Left renal pelvis (tissue), 4 donors: Measurements from ENCODE around the gene C1QTNF3. TPM values are rescaled to one million over a fixed set of nuclear protein-coding genes. Genes with fewer than 3 reads are reported as not detected.
"Not testable (repeated sequence)": the region's sequence is repeated elsewhere in the genome, so short reads cannot be mapped to it uniquely, and the experiment has no call there.

Source experiments
- DNase-seq, 4 donors: peaks; one replicate each; pipeline ENCODE4 v3.0.0-alpha.2; 2013; ENCODE audit warnings: low read depth in 4 of 4, low spot score in 3 of 4
- polyA plus RNA-seq, 4 donors: library from polyadenylated mRNA; unstranded; fragments of 120-200 nt; gene quantifications; one replicate each; pipeline ENCODE4 v1.2.1, GENCODE V29; 2013; ENCODE audit not compliant: insufficient read length in 4 of 4

The C1QTNF3 gene, protein sequence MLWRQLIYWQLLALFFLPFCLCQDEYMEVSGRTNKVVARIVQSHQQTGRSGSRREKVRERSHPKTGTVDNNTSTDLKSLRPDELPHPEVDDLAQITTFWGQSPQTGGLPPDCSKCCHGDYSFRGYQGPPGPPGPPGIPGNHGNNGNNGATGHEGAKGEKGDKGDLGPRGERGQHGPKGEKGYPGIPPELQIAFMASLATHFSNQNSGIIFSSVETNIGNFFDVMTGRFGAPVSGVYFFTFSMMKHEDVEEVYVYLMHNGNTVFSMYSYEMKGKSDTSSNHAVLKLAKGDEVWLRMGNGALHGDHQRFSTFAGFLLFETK
- 10 to 100 TPM; 42.5 to 71.6 (median 55.0) TPM for polyA plus RNA-seq

DNA sequence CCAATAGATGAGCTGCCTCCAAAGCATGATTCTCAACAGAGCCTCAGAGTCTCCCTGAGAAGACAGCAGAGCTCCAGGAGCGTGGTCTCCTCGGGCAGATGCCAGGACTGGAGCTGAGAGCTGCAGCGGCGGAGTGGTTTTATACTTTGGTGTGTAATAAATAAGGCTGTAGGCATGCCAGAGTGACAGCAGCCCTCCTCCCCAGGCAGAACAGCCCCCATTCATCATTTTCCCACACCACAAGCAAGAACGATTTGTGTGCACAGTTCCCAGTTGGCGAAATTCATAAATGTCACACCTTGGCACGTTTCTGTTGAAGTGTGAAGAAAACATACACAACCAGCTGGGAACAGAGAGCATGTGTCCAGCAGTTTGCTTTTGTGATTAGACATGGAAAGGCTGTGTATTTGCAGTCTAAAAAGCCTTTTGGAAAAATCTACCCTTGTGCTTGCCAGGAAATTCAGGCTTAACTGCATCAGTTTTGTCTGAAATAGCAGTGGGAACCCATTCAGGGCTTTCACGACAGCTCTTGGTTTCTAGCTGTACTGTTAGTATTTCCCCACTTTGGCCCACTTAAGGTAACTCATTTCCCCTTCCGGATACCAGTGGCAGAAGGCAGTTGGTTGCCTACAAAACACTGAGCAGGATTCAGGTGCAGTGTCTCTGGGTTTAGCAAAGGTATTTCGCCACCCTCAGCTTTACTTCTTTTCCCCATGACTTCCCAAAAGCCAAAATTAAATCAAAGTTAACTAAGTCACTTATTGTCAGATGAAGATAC, at the start of gene C1QTNF3:
Gene C1QTNF3 (minus strand): TSS at position 115 of the 778 bp plus-strand sequence. CDS start 88 bp downstream, at position 27.
- DNase-seq = peak in 1 of 4 donors; percentile 45

DNA sequence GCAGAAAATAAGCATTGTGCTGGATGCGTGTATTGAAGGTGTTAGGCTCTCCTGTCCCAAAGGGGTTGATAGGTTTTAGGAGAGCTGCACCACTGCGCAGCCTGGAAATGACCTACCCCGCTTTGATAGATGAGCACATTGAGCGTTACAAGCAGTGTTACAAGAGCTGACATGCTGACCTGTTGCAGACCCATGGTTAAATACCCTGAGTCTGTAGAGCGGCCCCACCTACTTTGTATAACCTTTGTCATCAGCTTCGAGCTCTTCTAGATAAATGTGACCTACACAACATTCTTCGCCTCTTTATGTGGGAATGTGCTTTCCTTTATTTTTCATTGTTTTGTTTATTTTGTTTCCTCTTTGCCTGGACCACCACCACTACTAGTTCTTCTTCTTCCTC, 48.0 kb upstream of the C1QTNF3 start:
- DNase-seq = not testable (repeated sequence)

DNA sequence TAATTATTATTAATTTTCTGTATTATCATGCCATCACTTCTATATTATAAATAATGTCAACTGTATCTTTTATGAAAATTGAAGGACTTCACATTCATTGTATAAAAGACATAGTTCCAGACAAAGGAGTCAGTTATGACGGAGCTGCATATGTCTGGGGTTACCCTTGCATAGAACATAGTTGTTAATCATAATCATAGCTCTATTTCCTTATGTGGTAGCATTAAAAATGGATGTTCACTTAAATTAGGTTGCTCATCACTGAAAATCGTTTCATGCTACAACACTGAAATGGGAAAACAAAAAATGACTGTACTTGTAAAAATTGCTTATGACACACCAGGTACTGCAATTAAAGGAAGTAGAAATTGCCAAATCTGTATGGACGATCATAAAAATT, 46.8 kb upstream of the C1QTNF3 start:
- DNase-seq = not testable (repeated sequence)

DNA sequence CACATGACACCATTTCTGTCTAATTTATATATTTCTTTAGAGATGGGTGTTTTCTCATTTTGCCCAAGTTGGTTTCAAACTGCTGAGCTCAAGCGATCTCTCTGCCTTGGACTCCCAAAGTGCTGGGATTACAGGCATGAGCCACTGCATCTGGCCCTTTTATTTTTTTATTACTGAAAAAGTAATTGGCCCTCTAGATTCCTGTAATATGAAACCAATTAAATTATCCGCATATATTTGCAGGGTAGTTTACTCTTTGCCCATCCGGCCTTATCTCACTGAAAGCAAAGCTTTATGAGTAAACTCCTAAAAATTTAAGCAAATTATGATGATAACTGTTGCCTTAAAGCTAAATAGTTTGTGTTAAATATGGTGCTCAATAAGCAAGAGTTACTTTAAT, 44.7 kb upstream of the C1QTNF3 start:
- not testable (repeated sequence) for DNase-seq

DNA sequence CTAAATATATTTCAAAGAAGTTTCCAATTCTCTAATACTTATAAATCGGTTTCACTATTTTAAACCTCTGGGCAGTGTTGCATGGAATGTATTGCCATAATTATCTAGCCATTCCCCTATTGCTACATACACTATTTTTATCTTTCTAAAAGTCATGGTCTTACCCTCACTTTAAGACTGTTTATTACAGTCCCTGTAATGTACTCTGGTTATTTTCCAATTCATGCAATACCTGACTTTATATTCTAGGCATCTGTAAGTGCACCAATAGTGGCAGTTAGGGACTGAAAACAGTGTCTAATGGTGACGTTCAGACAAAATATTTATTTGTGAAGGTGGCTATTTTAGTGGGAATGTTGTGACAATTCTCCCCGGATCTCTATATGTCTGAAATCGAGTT, 40.9 kb upstream of the C1QTNF3 start:
- not testable (repeated sequence) for DNase-seq

DNA sequence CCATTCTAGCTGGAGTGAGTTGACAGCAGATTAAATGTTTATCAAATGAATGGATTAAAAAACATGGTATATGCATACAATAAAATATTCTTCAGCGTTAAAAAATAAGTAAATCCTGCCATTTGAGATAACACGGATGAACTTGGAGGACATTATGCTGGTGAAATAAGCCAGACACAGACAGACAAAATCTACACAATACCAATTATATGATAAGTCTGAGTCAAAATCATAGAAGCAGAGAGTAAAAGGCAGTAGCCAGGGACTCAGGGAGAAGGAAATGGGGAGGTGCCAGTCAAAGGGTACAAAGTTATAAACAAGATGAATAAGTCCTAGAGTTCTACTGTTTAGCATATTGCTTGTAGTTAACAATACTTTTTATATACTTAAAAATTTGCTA, 36.5 kb upstream of the C1QTNF3 start:
- not testable (repeated sequence) for DNase-seq

DNA sequence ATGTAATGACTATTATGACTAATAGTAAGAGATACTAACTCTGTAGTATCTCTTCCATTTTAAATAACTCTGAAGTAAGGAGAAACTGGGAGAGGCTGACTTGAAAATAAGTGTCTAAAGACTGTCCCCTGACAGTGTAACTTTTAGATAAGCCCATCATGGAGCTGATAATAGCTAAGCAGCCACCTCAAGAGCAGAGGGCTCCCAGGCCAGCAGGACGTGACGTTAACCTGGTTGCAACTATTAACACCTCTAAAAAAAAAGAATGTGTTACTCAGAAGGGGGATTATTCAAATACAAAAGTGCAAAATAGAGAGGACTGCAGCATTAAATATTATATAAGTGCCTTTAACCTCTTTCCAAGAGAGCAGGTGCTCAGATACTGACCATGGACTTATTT, 34.6 kb upstream of the C1QTNF3 start:
- not testable (repeated sequence) for DNase-seq

DNA sequence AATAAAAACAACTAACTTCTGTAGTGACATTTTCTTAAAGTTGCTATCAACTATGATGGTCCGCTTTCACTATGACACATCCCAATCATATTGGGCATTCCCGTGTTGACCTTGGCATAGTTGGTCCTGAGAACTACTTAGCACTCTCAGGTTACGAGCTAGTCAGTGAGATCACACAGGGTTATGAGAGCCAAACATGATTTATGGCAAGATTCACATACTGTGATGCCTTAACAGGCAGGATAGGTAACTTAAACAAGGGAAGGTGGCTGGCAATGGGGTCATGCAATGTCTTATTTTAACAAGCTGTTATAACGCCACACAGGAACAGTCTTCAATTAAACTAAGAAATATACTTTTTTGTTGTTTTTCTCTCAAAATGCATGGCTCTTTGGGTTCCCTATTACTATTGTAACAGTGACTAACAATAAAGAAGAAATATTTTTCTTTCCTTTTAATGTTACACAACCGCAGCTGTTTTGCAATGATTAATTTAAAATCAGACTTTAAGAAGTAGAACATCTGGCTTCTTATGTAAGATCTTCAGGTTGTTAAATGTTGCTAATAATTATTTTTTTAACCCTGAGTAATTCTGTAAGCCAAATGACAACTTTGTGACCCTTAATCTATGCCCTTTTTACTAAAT, 33.8 kb upstream of the C1QTNF3 start:
- DNase-seq = not testable (repeated sequence)

DNA sequence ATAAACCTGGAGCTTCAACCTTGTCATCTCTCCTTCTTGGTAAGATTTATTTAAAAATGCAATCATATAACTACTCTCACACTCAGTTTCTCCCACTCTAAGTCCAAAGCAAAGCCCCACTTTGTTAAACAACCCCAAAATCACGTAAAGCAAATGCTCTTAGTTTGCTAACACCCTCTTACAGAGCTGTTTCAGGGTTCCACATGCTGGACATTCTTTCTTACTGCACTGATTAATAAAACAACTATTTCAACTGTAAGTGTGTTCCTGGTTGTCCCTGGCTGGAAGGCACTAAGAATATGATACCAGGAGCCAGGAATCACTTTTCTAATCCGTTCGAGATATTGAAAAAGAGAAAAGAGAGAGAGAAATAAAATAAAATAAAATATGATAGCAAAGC, 31.5 kb upstream of the C1QTNF3 start:
- not testable (repeated sequence) for DNase-seq

DNA sequence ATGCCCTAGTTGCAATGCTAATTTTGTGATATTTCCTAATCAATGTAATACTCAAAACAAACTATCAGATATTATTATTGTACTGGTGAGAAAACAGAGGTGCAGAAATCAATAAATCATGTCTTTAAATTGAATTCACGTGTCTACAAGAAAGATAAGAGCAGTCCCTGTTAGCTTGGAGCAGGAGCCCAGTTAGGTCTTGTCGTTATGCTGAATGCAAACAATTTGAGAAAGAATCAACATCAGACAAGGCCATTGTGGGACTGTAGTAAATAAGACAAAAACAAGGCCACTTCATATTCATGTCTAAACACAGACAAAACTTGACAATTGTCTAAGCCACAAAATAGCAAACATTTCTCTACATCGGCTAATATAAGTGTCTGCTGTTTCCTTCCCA, 31.1 kb upstream of the C1QTNF3 start:
- not testable (repeated sequence) for DNase-seq

DNA sequence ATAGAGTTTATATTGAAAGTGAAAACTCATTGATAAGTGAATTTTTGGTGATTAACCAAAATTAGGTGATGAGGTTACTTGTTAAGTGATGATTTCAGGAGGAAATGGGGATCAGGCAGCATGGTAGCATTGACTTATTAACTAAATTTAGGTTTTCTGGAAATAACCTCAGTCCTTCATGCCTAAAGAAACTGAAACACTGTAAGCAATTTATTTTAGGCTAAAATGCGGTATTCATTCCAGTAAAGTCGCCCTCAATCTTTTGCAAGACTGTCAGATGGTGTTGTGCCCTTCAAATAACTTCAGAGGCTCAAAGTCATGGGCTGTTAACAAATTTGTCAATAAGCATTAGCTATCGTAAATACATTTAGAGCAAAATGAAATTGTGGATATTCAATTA, 27.6 kb upstream of the C1QTNF3 start:
- DNase-seq = not testable (repeated sequence)

DNA sequence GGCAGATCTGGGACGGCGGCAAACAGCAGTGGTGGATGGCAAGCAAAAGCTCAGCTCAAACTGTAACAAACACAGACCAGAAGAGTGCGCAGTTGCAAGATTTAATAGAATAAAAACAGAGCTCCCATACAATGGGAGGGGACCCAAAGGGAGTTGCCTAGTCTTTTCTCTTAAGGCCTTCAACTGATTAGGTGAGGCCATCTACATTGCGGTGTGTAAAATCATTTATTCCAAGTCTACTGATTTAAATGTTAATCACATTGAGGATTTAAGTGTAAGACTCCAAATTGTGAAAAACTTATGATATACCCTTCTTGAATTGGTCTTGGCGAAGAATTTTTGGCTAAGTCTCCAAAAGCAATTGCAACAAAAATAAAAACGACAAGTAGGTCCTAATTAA, 21.6 kb upstream of the C1QTNF3 start:
- DNase-seq = no peak

DNA sequence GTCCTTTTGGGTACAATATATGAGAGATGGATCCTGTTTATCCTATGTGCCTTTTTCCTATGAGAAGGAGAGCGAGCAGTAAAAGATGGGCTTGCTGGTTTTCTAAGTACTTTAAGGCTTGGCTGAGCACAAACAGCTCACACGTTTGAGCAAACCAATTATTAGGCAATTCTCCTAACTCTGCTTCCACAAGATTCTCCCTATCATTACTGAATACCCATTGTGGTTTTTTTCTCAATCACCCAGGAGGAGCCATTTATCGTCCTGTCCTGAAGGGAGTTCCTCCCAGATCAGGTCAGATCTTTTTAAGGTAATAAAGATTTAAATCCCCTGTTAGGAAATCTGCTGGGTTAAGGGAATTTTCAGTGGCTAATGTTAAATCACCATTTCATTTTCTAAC, 19.4 kb upstream of the C1QTNF3 start:
- DNase-seq = no peak

DNA sequence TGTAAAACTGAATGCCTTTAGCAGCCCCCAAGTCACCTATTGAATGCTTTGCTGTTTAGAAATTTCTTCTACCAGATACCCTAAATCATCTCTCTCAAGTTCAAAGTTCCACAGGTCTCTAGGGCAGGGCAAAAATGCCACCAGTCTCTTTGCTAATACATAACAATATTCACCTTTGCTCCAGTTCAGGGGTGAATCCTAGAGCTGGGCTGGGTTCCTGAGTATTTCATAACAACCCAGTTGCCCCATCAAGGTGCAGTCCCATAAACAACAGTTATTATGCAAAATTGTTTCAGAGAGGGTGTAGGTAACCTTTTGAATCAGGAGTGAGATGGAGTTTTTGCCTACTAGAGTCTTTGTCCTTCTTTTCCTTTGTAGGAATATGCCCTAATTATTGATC, 19.0 kb upstream of the C1QTNF3 start:
- no peak for DNase-seq

DNA sequence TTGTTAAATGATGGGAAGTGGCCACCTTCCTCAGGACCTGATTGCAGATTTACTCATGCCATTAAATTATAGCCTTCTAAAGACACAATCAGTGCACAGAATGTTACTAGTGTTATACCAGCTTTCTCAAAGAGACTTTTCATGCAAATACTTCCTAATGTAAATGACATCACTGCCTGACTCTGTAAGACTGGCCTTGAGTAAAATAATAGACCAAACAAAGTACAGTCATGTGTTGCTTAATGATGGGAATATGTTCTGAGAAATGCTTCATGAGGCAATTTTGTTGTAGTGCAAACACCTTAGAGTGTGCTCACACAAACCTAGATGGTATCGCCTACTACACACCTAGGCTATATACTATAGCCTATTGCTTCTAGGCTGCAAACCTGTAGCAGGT, 17.0 kb upstream of the C1QTNF3 start:
- no peak for DNase-seq

DNA sequence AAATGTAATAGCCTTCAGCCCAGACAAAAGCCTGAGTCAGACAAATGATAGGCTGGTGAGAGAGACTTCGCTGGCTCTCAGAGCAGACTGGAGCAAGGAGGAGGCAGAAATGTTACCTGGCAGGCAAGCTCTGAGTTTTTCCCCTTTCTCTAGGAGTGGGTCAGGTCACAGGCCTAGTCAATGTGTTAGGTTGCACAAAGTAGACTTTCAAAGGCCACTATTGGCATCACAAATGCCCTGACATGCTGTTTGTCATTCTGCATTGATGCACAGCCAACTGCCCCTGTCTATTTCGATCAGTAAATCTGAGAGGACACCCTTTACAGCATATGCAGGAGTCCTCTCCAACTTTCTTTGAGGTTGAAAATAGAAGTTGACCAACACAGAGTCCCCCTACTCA, 15.5 kb upstream of the C1QTNF3 start:
- DNase-seq = no peak

DNA sequence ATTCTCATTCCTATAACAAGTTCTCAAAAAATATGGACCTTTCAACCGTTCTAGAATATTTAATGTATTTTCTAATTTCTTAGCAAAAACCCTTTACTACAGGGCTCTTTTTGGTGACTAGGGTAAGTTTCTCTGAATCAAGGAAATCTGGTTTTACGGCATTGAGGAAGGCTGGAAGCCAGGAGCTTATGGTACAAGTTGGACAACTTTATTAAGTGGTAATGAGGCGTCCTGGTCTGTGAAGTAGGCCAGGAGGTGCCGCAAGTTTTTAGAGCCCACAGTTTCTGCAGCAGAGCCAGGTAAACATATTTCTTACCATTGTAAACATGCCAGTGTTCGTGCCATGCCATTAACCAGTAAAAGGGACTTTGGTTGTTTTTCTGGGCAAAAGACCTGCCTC, 14.6 kb upstream of the C1QTNF3 start:
- DNase-seq = no peak

DNA sequence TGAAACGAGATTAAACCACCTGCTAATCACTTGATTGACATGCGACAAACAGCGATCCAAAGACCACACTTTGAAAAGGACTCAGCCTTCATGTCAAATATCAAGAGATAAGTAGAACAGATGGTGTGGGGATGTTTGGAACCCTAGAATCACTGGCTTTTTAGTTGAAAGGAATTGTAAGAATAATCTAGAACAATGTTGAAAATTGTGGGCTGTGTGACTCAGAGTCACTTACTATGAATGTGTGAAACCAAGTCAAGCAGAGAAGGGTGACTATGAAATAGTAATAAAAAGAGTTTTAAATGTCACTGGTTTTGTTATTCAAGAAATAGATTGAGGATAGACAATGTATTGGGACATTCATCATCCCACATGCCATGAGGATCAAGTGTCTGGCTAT, 14.1 kb upstream of the C1QTNF3 start:
- no peak for DNase-seq

DNA sequence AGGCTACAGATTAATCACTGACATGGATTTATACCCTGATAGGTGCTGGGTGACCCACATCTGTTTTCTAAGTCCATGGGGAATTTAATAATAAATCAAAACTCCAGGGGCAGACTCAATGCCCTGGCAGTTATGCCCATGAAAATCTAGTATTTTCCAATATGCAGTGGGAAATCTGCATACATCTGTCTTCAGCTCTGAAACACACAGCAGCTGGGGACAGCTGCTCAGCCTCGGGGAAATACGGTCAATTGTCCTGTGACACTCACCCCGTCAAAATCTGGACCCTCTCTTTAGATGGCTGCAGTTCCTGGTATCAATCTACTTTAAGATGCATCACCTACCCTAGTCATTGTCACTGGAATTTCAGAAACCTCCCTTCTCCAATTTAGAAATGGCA, 12.7 kb upstream of the C1QTNF3 start:
- no peak for DNase-seq

DNA sequence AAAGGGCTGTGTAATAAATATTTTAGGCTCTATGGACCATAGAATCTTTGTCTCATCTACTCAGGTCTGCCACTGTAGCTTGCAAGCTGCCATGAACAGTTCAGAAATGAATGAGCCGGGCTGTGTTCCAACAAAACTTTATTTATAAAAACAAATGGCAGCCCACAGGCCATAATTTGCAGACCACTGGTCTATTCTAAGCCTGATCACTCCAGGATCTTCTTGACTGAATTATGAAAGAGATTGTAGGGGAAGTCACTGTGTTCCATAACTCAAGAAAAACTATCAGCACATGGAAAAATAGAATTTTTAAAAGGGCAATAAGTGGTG, 11.4 kb upstream of the C1QTNF3 start:
- DNase-seq = no peak

DNA sequence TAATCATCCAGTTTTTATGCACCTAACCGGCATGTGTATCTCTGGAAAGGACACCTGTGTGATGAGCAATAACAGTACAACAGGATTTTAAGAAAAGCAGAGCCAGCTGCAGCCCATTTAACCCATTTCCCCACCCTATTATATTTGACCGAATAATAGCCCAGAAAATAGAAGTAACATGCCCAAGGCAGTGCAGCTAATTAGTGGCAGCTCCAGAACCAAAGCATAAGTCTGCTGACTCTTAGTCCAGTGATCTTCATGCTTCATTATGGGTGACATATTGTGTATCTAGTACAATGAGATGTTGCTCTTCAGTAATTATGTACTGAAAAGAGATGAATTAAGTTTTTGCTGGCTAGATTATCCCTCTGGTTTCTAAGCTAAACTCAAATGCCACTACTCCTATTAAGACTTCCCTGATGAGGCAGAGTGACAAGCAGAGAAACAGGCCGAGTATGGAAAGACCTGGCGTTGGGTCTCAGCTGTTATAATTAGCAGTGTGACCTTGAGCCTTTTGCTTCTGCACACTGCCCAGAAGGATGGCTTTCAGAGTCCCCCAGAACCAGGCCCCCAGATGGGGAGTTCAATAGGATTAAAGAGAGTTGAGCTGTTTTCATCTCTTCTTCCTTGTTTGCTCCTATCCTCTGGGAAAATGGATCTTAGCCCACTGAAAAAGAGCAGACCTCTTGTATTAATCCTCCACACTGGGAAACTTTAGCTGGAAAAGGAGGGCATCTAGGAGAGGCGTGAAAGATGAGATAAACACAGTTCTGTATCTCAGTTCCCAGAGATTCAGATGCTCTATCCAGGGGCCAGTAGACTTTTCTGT, 10.8 kb upstream of the C1QTNF3 start:
- no peak for DNase-seq
